NCI-H2227 treated with DMSO at 0.1 percent for 48 hours (cell line): ENCODE data around the gene FRAS1.

ENCODE experiments used
- DNase-seq: peaks from one replicate; lab custom pipeline; 2025; lab: John Stamatoyannopoulos, UW

FRAS1 gene

DNA sequence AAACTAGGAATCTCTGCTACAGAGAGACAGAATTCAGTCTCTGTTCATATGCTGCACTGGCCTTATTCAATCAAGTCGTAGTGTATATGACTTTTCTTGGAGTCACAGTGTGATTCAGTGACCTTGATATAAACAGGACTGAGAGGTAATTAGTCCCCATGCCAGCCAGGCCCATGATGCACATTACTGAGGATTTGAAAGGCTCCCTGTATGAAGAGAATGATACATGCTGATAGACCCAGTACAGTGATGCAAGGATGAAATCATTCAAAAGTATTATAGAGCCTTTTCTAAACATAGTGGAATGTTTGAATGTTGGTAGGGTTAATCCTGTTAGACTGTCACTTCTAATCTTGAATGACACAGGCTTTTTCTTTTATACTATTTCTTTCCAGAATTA lies 528.5 kb downstream of the FRAS1 start:
- no peak for DNase-seq

DNA sequence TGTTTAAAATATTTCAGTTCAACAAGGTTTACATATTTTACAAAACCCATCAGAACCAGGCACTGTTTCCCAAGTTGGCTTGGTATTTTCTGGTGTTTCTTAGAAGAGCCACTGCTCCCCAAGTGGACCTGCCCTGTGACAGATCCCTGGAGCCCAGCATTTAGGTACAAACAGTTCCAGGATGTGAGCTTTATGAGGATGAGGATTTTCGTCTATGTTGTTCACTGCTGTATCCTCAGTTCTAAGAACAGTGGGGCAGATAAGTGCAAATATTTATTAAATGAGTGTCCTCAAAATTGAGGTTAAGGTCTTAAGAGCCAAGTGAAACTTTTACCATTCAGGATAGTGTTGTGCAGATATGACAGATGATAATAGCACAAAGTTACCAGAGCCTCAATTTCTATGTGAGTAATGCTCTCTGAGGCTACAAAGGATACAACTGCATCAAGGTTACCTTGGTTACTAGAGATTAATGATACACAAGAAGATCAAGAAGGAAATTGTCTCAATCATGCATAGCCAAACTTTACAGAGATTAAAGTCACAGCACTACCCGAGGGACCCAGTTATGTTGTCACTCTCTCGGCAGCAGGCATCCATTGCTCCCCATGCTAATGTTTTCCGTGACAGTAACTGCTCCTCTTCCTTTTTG lies 531.9 kb downstream of the FRAS1 start:
- no peak for DNase-seq

GRCh38 chr4:78591404-78591803 lies 534.3 kb downstream of the FRAS1 start:
- no peak for DNase-seq

DNA sequence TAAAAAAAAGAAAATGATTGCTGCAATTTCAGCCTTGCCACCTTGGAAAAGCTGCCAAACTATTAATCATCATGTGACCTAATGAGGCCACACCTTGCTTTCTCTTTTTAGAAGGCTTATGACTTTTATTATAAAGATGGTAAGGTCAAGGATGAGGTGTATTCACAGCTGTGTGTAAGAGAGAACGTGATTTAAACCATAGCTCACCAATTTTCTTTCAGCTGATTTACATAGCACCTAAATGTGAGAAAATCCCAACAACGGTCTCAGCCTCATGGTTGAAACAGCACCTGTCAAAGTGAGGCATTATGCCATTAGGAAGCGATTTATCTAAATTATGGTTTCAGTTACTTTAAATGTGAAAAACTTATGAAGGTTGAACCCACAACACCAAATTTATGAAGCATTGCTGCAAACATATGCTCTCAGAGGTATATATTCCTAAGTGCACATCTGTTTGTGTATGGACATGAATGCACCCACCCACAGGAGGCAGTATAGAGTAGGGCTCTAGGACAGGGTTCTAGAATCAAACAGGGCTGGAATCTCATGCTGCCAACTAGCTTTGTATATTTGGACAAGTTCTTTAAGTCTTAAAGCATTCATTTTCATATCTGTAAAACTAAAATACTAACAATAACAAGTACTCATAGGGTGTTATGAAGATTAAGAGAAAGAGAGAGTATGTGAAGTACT lies 535.1 kb downstream of the FRAS1 start:
- DNase-seq, result no peak
